Liver (tissue), 3 donors: ENCODE results near the gene MDM4.

Source experiments
- ATF3 ChIP-seq: IDR thresholded peaks from 2 replicates; pipeline ENCODE4 v1.6.1; 2016; ENCODE audit warnings: antibody characterized with exemption
- TF ChIP-seq, protein P1 (sequence below): fragments of 150-350 bp; IDR thresholded peaks from 2 replicates; pipeline ENCODE4 v1.5.1; 2017; ENCODE audit warnings: improper control_type of control experiment, low read depth, low read length; ENCODE audit not compliant: missing input control
- donor health status: healthy.
- donor health status: healthy.

DNA sequence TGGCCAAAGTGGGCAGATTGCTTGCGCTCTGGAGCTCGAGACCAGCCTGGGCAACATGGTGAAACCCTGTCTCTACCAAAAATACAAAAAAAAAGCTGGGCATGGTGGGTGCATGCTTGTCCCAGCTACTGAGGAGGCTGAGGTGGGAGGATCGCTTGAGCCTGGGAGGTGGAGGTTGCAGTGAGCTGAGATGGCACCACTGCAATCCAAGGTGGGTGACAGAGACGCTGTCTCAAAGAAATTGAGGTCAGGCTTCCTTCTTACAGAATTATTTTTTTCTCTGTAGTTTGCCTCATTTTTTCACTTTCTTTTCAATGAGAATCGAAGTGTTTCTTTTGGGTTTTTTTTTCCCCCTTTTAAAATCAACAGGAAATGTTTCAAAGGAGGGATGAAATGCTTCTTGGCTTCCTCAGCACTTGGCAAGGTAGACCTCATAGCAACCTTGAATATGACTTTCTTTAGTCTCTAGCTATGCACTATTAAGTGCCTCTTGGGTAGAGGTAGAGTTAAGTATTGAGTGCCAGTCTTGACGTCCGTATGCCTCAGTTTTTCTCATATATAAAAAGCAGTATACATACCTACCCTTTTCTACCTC, 40.3 kb downstream of the MDM4 start:
- TF ChIP-seq ATF3 = no peak
- TF ChIP-seq, protein P1, sequence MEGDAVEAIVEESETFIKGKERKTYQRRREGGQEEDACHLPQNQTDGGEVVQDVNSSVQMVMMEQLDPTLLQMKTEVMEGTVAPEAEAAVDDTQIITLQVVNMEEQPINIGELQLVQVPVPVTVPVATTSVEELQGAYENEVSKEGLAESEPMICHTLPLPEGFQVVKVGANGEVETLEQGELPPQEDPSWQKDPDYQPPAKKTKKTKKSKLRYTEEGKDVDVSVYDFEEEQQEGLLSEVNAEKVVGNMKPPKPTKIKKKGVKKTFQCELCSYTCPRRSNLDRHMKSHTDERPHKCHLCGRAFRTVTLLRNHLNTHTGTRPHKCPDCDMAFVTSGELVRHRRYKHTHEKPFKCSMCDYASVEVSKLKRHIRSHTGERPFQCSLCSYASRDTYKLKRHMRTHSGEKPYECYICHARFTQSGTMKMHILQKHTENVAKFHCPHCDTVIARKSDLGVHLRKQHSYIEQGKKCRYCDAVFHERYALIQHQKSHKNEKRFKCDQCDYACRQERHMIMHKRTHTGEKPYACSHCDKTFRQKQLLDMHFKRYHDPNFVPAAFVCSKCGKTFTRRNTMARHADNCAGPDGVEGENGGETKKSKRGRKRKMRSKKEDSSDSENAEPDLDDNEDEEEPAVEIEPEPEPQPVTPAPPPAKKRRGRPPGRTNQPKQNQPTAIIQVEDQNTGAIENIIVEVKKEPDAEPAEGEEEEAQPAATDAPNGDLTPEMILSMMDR = no peak
